ENCODE data around the gene DACT1.

Gene DACT1

GRCh38 chr14:58677517-58677916, 39.8 kb downstream of the DACT1 start:
- TF ChIP-seq CTCF (IDR thresholded peaks at IDR 0.05) (no peak), ZFX (IDR thresholded peaks at IDR 0.05; ENCODE audit: borderline replicate concordance) (no peak)

GRCh38 chr14:58677996-58678395, 40.2 kb downstream of the DACT1 start:
- no peak for TF ChIP-seq CTCF (IDR thresholded peaks at IDR 0.05)
- no peak for TF ChIP-seq ZFX (IDR thresholded peaks at IDR 0.05; ENCODE audit: borderline replicate concordance)
- H3K27ac ChIP-seq, result no peak overlapping the region

More at GRCh38 chr14:58677517-58677916, 39.8 kb downstream of the DACT1 start:
- no peak overlapping the region for H3K27ac ChIP-seq

GRCh38 chr14:58680698-58681097, 42.9 kb downstream of the DACT1 start:
- H3K27ac ChIP-seq, result no peak overlapping the region
- TF ChIP-seq CTCF (IDR thresholded peaks at IDR 0.05) (no peak), ZFX (IDR thresholded peaks at IDR 0.05; ENCODE audit: borderline replicate concordance) (no peak)

GRCh38 chr14:58687232-58687795, 49.6 kb downstream of the DACT1 start:
- no peak overlapping the region for H3K27ac ChIP-seq
- no peak for TF ChIP-seq ZFX (IDR thresholded peaks at IDR 0.05; ENCODE audit: borderline replicate concordance)
- TF ChIP-seq CTCF (IDR thresholded peaks at IDR 0.05), result no peak

GRCh38 chr14:58690801-58691516, 53.2 kb downstream of the DACT1 start:
- no peak overlapping the region for H3K27ac ChIP-seq
- TF ChIP-seq CTCF (IDR thresholded peaks at IDR 0.05), result no peak
- no peak for TF ChIP-seq ZFX (IDR thresholded peaks at IDR 0.05; ENCODE audit: borderline replicate concordance)

GRCh38 chr14:58693048-58693447, 55.3 kb downstream of the DACT1 start:
- TF ChIP-seq ZFX (IDR thresholded peaks at IDR 0.05; ENCODE audit: borderline replicate concordance) (no peak), CTCF (IDR thresholded peaks at IDR 0.05) (no peak)
- no peak overlapping the region for H3K27ac ChIP-seq

- no peak overlapping the region for H3K27ac ChIP-seq
- TF ChIP-seq CTCF (IDR thresholded peaks at IDR 0.05) (no peak), ZFX (IDR thresholded peaks at IDR 0.05; ENCODE audit: borderline replicate concordance) (no peak)
These were observed 57.8 kb downstream of the DACT1 start for GRCh38 chr14:58695514-58695913.

Data from 22Rv1 (cell line).